ENCODE measurements around the gene ZC3H12C. TPM values are rescaled to one million over a fixed set of nuclear protein-coding genes. Genes with fewer than 3 reads are reported as not detected.

The ZC3H12C gene
- total and polyA plus RNA-seq, 10 of the 15 experiments (the other 5 are each of a cell fraction or from before 2014, with no cell fraction given): 0.31 to 31.0 (median 3.7) TPM

DNA sequence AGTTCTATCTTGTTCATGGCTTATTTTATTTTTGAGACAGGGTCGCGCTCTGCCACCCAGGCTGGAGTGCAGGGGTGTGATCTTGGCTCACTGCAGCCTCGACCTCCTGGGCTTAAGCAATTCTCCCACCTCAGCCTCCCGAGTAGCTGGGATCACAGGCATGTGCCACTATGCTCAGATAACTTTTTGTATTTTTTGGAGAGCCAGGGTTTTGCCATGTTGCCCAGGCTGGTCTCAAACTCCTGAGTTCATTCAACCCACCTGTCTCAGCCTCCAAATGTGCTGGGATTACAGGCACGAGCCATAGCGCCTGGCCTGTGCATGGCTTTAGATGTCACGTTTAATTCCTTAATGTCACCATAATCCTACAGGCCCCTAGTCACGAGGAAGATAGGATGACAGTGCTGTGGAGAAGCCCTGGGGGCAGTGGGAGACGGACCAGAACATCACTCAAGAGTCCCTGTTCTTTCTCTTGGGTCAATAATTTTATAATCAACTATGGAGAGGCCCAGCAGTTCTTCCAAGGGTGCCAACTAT lies 103.8 kb downstream of the ZC3H12C start:
- H3K79me2 ChIP-seq (ENCODE audit: control insufficient read depth, insufficient read depth, low read length): no peaks in the 10 kb centered on the region
- no peaks in the 10 kb centered on the region for H3K36me3 ChIP-seq (ENCODE audit: control insufficient read depth in 2 of 2, insufficient read depth in 2 of 2, low read length in 1 of 2)
- ChIA-PET SMC1A (ENCODE audit: uncharacterized antibody, unreplicated experiment) (interaction anchor here (0.7 to 9.5 kb wide), 13 partner anchors 28 to 346 kb away, joined by 3 to 113 read pairs (median 5); partner anchors contain the start of gene FDX1), POLR2A (no interaction called here), RAD21 (ENCODE audit: unreplicated experiment) (interaction anchor here (1.0 to 1.7 kb wide), 4 partner anchors 171 to 257 kb away, joined by 4 to 7 read pairs (median 6); no protein-coding TSS in a partner anchor), CTCF (interaction anchor here (1.0 to 9.5 kb wide), 8 partner anchors 9 to 342 kb away, joined by 3 to 178 read pairs (median 4); no protein-coding TSS in a partner anchor)
- H3K4me3 ChIP-seq: no peak overlapping the region
- no TSS peak for BruUV-seq (replicated peaks)
- no peak overlapping the region for H3K9ac ChIP-seq (ENCODE audit: control insufficient read depth, insufficient read depth, low read length)
- H3K9me3 ChIP-seq (replicated peaks; ENCODE audit: control insufficient read depth, insufficient read depth, low read length): peaks cover 2% of the 10 kb centered on the region; the same call in 1 of the 3 replicates
- no peaks in the 10 kb centered on the region for H4K20me1 ChIP-seq (ENCODE audit: control insufficient read depth, insufficient read depth)
- FAIRE-seq: no peak
- H3K27me3 ChIP-seq (replicated peaks in 1 of 2; ENCODE audit: control insufficient read depth in 2 of 2, insufficient read depth in 2 of 2, low read length in 1 of 2): no peaks in the 10 kb centered on the region
- intact Hi-C loops (cut with micrococcal nuclease; ENCODE audit: unreplicated experiment) (no loop called here), in situ Hi-C loops (cut with MboI) (no loop called here)
- no peak overlapping the region for H2AFZ ChIP-seq (ENCODE audit: control insufficient read depth, low read depth, low read length)
- no peak for ATAC-seq
- no peak overlapping the region for H3K4me2 ChIP-seq (ENCODE audit: control insufficient read depth, insufficient read depth)
- peaks cover 4% of the 10 kb centered on the region; the same call in 1 of the 2 replicates for H3K4me1 ChIP-seq (ENCODE audit: control insufficient read depth, insufficient read depth, low read length)
- DNase-seq (ENCODE audit: low read depth, low spot score): no peak
- TF ChIP-seq CBX3 (IDR thresholded peaks at IDR 0.05; ENCODE audit: borderline replicate concordance, low read depth): no peak
- TF ChIP-seq NFYB (IDR thresholded peaks at IDR 0.05; ENCODE audit: insufficient read depth, low read depth, low read length): no peak
- TF ChIP-seq STAT3 (IDR thresholded peaks at IDR 0.05; ENCODE audit: low read depth, low read length): no peak
- no peak overlapping the region for H3K27ac ChIP-seq (ENCODE audit: control insufficient read depth, insufficient read depth)
- WGBS (ENCODE audit: insufficient coverage, insufficient replicate concordance, low lambda C conversion rate, missing lambda C conversion rate): 28% methylated on average over 9 of the region's 9 CpGs

DNA sequence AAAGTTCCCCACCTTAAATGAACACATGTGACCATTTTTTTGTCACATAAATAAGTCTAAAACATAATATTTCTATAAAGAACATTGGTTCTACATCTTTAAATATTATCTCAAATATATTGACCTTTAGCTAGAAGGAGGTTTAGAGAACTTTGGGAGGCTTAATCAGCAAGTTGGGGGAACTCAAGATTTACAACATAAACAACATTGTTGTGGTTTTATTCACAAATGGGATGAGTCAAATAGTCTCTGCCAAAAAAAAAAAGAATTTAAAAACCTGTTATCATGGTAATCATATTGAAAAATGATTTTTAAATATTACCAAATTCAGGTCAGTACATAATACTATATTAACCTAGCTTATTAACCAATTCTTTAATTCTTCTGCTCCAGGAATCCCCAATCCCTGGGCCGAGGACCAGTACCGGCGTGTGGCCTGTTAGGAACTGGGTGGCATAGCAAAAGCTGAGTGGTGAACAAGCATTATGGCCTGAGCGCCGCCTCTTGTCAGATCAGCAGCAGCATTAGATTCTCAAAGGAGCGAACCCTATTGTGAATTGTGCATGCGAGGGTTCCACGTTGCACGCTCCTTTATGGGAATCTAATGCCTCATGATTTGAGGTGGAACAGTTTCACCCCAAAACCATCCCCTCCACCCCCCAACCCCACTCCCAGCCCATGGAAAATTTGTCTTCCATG lies 105.0 kb downstream of the ZC3H12C start:
- no peaks in the 10 kb centered on the region for H3K27me3 ChIP-seq (replicated peaks in 1 of 2; ENCODE audit: control insufficient read depth in 2 of 2, insufficient read depth in 2 of 2, low read length in 1 of 2)
- no peak for DNase-seq (ENCODE audit: low read depth, low spot score)
- WGBS (ENCODE audit: insufficient coverage, insufficient replicate concordance, low lambda C conversion rate, missing lambda C conversion rate): 89% methylated on average over 9 of the region's 9 CpGs
- H3K79me2 ChIP-seq (ENCODE audit: control insufficient read depth, insufficient read depth, low read length): no peaks in the 10 kb centered on the region
- no peaks in the 10 kb centered on the region; the same call in 2 of the 3 replicates for H3K9me3 ChIP-seq (replicated peaks; ENCODE audit: control insufficient read depth, insufficient read depth, low read length)
- no peaks in the 10 kb centered on the region for H4K20me1 ChIP-seq (ENCODE audit: control insufficient read depth, insufficient read depth)
- ChIA-PET CTCF (interaction anchor here (0.6 to 9.5 kb wide), 14 partner anchors 8 to 1798 kb away, joined by 3 to 178 read pairs (median 3); no protein-coding TSS in a partner anchor), POLR2A (no interaction called here), RAD21 (ENCODE audit: unreplicated experiment) (interaction anchor here (1.0 to 4.9 kb wide), 7 partner anchors 169 to 259 kb away, joined by 4 to 58 read pairs (median 6); no protein-coding TSS in a partner anchor), SMC1A (ENCODE audit: uncharacterized antibody, unreplicated experiment) (interaction anchor here (0.6 to 9.5 kb wide), 14 partner anchors 26 to 347 kb away, joined by 3 to 113 read pairs (median 4); partner anchors contain the start of gene FDX1)
- no peaks in the 10 kb centered on the region for H3K4me1 ChIP-seq (ENCODE audit: control insufficient read depth, insufficient read depth, low read length)
- no peak overlapping the region for H3K9ac ChIP-seq (ENCODE audit: control insufficient read depth, insufficient read depth, low read length)
- no peak overlapping the region for H3K4me3 ChIP-seq
- no TSS peak for BruUV-seq (replicated peaks)
- ATAC-seq: no peak
- intact Hi-C loops (cut with micrococcal nuclease; ENCODE audit: unreplicated experiment): no loop called here
- H3K27ac ChIP-seq (ENCODE audit: control insufficient read depth, insufficient read depth): no peak overlapping the region
- no peak for FAIRE-seq
- H3K4me2 ChIP-seq (ENCODE audit: control insufficient read depth, insufficient read depth): no peak overlapping the region
- H2AFZ ChIP-seq (ENCODE audit: control insufficient read depth, low read depth, low read length): no peak overlapping the region
- no peaks in the 10 kb centered on the region for H3K36me3 ChIP-seq (ENCODE audit: control insufficient read depth in 2 of 2, insufficient read depth in 2 of 2, low read length in 1 of 2)
- in situ Hi-C loops (cut with MboI): no loop called here
- TF ChIP-seq CREB1 (IDR thresholded peaks at IDR 0.05; ENCODE audit: low read depth): no peak
- TF ChIP-seq RCOR1 (conservative IDR thresholded peaks at IDR 0.05; ENCODE audit: low read depth, low read length): no peak
- TF ChIP-seq, protein P1, sequence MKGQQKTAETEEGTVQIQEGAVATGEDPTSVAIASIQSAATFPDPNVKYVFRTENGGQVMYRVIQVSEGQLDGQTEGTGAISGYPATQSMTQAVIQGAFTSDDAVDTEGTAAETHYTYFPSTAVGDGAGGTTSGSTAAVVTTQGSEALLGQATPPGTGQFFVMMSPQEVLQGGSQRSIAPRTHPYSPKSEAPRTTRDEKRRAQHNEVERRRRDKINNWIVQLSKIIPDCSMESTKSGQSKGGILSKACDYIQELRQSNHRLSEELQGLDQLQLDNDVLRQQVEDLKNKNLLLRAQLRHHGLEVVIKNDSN (IDR thresholded peaks at IDR 0.05; ENCODE audit: borderline replicate concordance, extremely low read length, insufficient read depth, low read depth, low read length): no peak
- TF ChIP-seq, protein P2, sequence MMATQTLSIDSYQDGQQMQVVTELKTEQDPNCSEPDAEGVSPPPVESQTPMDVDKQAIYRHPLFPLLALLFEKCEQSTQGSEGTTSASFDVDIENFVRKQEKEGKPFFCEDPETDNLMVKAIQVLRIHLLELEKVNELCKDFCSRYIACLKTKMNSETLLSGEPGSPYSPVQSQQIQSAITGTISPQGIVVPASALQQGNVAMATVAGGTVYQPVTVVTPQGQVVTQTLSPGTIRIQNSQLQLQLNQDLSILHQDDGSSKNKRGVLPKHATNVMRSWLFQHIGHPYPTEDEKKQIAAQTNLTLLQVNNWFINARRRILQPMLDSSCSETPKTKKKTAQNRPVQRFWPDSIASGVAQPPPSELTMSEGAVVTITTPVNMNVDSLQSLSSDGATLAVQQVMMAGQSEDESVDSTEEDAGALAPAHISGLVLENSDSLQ (IDR thresholded peaks at IDR 0.05): no peak
- no peak for TF ChIP-seq RAD21 (IDR thresholded peaks at IDR 0.05; ENCODE audit: insufficient read depth, low read depth, low read length)
- TF ChIP-seq, protein P3, sequence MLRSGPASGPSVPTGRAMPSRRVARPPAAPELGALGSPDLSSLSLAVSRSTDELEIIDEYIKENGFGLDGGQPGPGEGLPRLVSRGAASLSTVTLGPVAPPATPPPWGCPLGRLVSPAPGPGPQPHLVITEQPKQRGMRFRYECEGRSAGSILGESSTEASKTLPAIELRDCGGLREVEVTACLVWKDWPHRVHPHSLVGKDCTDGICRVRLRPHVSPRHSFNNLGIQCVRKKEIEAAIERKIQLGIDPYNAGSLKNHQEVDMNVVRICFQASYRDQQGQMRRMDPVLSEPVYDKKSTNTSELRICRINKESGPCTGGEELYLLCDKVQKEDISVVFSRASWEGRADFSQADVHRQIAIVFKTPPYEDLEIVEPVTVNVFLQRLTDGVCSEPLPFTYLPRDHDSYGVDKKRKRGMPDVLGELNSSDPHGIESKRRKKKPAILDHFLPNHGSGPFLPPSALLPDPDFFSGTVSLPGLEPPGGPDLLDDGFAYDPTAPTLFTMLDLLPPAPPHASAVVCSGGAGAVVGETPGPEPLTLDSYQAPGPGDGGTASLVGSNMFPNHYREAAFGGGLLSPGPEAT (IDR thresholded peaks at IDR 0.05; ENCODE audit: low read depth): no peak
